ENCODE data around the gene FAM136A. TPM values are rescaled to one million over a fixed set of nuclear protein-coding genes. Genes with fewer than 3 reads are reported as not detected.
"Not testable (repeated sequence)": the region's sequence is repeated elsewhere in the genome, so short reads cannot be mapped to it uniquely, and the experiment has no call there.

Gene FAM136A
- total RNA-seq, 2 experiments from 2014 or later, result 30.6 to 31.4 TPM

GRCh38 chr2:70304498-70304897 lies 2.6 kb upstream of the FAM136A start:
- TF ChIP-seq CTCF (IDR thresholded peaks at IDR 0.05), result no peak
- Histone ChIP-seq H3K4me3 (ENCODE audit: low read length) (no peak overlapping the region), H3K36me3 (ENCODE audit: insufficient read depth, low read length) (peaks cover 3% of the 10 kb centered on the region), H3K27ac (ENCODE audit: low read depth in 1 of 2, low read length in 2 of 2) (no peak overlapping the region), H3K4me1 (ENCODE audit: insufficient read depth, low read length) (peaks cover 25% of the 10 kb centered on the region), H3K9me3 (ENCODE audit: control insufficient read depth in 1 of 2, insufficient read depth in 1 of 2, low read length in 2 of 2) (no peaks in the 10 kb centered on the region), H3K27me3 (ENCODE audit: control insufficient read depth in 1 of 2, insufficient read depth in 2 of 2, low read length in 2 of 2) (no peaks in the 10 kb centered on the region)
- intact Hi-C loops (cut with DNase I, micrococcal nuclease), result loop anchor here (1.0 to 10.0 kb wide), 8 partner anchors 112 to 693 kb away; partner anchors contain the start of gene C2orf42 (in 1 of the 2)
- ATAC-seq (ENCODE audit: poor library complexity) (no peak), DNase-seq (no peak)
- POLR2A ChIA-PET, result interaction anchor here (0.7 to 1.7 kb wide), 8 partner anchors 11 to 393 kb away, joined by 3 to 14 read pairs (median 4); partner anchors contain the start of genes C2orf42, MXD1 and SNRPG
- CTCF ChIA-PET, result interaction anchor here (0.6 to 1.9 kb wide), 16 partner anchors 9 to 1841 kb away, joined by 3 to 10 read pairs (median 5); partner anchors contain the start of genes C2orf42 and SNRPG
- H3K4me3 Mint-ChIP-seq, result no peak overlapping the region
- H3K27me3 Mint-ChIP-seq, result no peaks in the 10 kb centered on the region
- no peak overlapping the region for H3K27ac Mint-ChIP-seq
- H3K4me1 Mint-ChIP-seq (ENCODE audit: low read depth), result peaks cover 19% of the 10 kb centered on the region
- H3K9me3 Mint-ChIP-seq, result no peaks in the 10 kb centered on the region
- H3K36me3 Mint-ChIP-seq (ENCODE audit: low read depth), result peaks cover 15% of the 10 kb centered on the region

DNA sequence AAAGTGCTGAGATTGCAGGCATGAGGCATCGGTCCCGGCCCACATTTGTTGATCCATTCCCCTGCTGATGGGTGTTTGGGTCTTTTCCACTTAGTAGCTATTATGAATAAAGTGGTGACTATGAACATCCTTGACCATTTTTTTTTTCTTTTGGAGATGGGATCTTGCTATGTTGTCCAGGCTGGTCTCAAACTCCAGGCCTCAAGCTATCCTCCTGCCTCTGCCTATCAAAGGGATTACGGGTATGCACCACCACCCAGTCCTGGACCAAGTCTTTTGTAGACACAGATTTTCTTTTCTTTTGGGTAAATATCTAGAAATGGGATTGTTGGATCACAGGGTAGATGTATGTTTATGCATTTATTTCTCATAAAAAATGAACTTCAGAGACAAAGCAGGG lies 1.3 kb upstream of the FAM136A start:
- POLR2A ChIA-PET, result interaction anchor here (1.5 to 2.7 kb wide), 3 partner anchors 10 to 389 kb away, joined by 4 to 24 read pairs (median 14); partner anchors contain the start of genes PCYOX1 and SNRPG
- DNase-seq (peak in 1 of 14 experiments; percentile 28), ATAC-seq (ENCODE audit: poor library complexity) (no peak)
- peaks cover 25% of the 10 kb centered on the region for H3K4me1 ChIP-seq (ENCODE audit: insufficient read depth, low read length)
- peaks cover 10% of the 10 kb centered on the region for H3K36me3 ChIP-seq (ENCODE audit: insufficient read depth, low read length)
- Mint-ChIP-seq H3K9me3 (no peaks in the 10 kb centered on the region), H3K27ac (no peak overlapping the region), H3K4me3 (no peak overlapping the region), H3K36me3 (ENCODE audit: low read depth) (peaks cover 26% of the 10 kb centered on the region), H3K4me1 (ENCODE audit: low read depth) (peaks cover 19% of the 10 kb centered on the region), H3K27me3 (no peaks in the 10 kb centered on the region)
- H3K4me3 ChIP-seq (ENCODE audit: low read length), result no peak overlapping the region
- intact Hi-C loops (cut with DNase I, micrococcal nuclease), result loop anchor here (2.0 to 10.0 kb wide), 7 partner anchors 111 to 764 kb away; partner anchors contain the start of gene C2orf42 (in 1 of the 2)
- no peak for TF ChIP-seq CTCF (IDR thresholded peaks at IDR 0.05)
- CTCF ChIA-PET, result interaction anchor here (0.8 to 2.0 kb wide), 5 partner anchors 113 to 698 kb away, joined by 3 to 11 read pairs (median 6); partner anchors contain the start of gene C2orf42
- no peaks in the 10 kb centered on the region for H3K9me3 ChIP-seq (ENCODE audit: control insufficient read depth in 1 of 2, insufficient read depth in 1 of 2, low read length in 2 of 2)
- no peak overlapping the region for H3K27ac ChIP-seq (ENCODE audit: low read depth in 1 of 2, low read length in 2 of 2)
- H3K27me3 ChIP-seq (ENCODE audit: control insufficient read depth in 1 of 2, insufficient read depth in 2 of 2, low read length in 2 of 2), result no peaks in the 10 kb centered on the region

- ChIA-PET CTCF (interaction anchor here (0.8 to 2.0 kb wide), 11 partner anchors 9 to 699 kb away, joined by 3 to 19 read pairs (median 4); partner anchors contain the start of genes C2orf42, PCYOX1, SNRPG and TIA1), POLR2A (interaction anchor here (0.8 to 2.7 kb wide), 7 partner anchors 9 to 388 kb away, joined by 3 to 24 read pairs (median 6); partner anchors contain the start of genes C2orf42, MXD1, PCYOX1 and SNRPG)
- not testable (repeated sequence) for H3K27me3 ChIP-seq (ENCODE audit: control insufficient read depth in 1 of 2, insufficient read depth in 2 of 2, low read length in 2 of 2); H3K9me3 Mint-ChIP-seq; H3K27ac ChIP-seq (ENCODE audit: low read depth in 1 of 2, low read length in 2 of 2); DNase-seq; ATAC-seq (ENCODE audit: poor library complexity); H3K9me3 ChIP-seq (ENCODE audit: control insufficient read depth in 1 of 2, insufficient read depth in 1 of 2, low read length in 2 of 2); H3K4me3 Mint-ChIP-seq; H3K27me3 Mint-ChIP-seq
- intact Hi-C loops (cut with DNase I, micrococcal nuclease), result loop anchor here (1.0 to 10.0 kb wide), 11 partner anchors 9 to 765 kb away; partner anchors contain the start of genes C2orf42 (in 1 of the 2) and SNRPG (in 1 of the 2)
- Histone ChIP-seq H3K4me3 (ENCODE audit: low read length) (peak overlapping the region; percentile 68), H3K36me3 (ENCODE audit: insufficient read depth, low read length) (peaks cover 14% of the 10 kb centered on the region), H3K4me1 (ENCODE audit: insufficient read depth, low read length) (peaks cover 25% of the 10 kb centered on the region)
- TF ChIP-seq CTCF (IDR thresholded peaks at IDR 0.05), result peak; percentile 1
- peaks cover 19% of the 10 kb centered on the region for H3K4me1 Mint-ChIP-seq (ENCODE audit: low read depth)
- peaks cover 35% of the 10 kb centered on the region for H3K36me3 Mint-ChIP-seq (ENCODE audit: low read depth)
- H3K27ac Mint-ChIP-seq, result peak overlapping the region; percentile 83
Observed at GRCh38 chr2:70302195-70302546, 304 bp upstream of the FAM136A start.

All from CD4-positive, alpha-beta T cell (primary cell).